Fibroblast of skin of left quadriceps (primary cell): ENCODE data around the gene NLGN4Y.

ENCODE experiments used
- DNase-seq, 2 experiments: peaks; one replicate each; pipeline ENCODE4 v3.0.0-alpha.2; 2013; ENCODE audit warnings: low read depth in 2 of 2

The NLGN4Y gene

DNA sequence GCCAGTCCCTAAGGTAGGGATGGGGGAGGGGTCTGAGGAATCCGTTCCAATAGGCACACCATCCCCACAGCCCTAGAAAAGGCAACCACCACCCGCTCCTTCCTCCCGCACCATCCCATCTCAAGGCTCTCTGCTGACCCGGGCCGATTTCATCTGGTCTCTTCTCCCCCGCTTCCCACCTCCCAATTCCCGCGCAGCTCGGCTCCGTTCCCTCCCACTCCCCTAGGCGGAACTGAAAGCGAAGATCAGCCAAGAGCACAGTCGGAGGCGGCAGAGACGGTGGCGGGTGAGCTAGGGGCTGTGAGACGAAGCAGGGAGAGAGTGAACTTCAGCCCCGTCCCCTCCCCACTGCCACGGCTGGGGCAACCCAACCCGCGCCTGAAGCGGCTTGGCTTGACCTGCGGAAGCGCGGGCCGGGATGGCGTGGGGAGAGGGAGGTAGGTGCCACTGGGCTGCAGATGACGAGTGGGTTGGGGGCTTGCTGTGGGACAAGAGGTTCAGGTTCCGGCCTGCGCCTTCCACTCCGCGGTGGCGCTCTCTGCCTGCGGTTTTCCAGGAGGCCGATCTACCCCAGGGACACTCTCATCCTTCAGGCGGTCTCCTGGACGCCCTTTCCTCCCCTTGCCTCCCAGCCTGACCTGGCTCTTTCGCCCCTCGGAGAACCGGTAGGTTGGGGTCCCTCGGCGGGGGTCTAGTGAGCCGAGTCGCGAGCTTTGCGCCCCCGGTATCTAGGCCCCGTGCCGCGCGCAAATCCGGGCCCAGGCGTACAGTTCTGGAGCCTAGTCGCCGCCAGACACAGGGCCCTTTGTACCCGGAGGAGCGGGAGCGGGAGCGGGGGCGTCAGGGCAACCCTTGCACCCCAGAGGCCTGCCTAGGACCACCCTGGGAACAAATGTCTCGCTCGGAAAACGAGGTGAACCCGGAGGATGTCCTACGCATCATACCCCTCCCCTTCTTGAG lies at the start of gene NLGN4Y:
TSS of gene NLGN4Y (plus strand) at position 258 of the 960 bp plus-strand sequence. CDS start 97,591 bp downstream, outside the sequence.
- no peak for DNase-seq

- no peak for DNase-seq
Measured at GRCh38 chrY:14485935-14486334, 38.4 kb upstream of the NLGN4Y start.

GRCh38 chrY:14490226-14490625 lies 34.1 kb upstream of the NLGN4Y start:
- DNase-seq, result no peak

- no peak for DNase-seq
Measured at GRCh38 chrY:14498071-14498470, 26.3 kb upstream of the NLGN4Y start.

- DNase-seq, result no peak
Measured at GRCh38 chrY:14504592-14504991, 19.7 kb upstream of the NLGN4Y start.

- DNase-seq, result no peak
Measured at GRCh38 chrY:14522379-14522950, 1.9 kb upstream of the NLGN4Y start.

DNA sequence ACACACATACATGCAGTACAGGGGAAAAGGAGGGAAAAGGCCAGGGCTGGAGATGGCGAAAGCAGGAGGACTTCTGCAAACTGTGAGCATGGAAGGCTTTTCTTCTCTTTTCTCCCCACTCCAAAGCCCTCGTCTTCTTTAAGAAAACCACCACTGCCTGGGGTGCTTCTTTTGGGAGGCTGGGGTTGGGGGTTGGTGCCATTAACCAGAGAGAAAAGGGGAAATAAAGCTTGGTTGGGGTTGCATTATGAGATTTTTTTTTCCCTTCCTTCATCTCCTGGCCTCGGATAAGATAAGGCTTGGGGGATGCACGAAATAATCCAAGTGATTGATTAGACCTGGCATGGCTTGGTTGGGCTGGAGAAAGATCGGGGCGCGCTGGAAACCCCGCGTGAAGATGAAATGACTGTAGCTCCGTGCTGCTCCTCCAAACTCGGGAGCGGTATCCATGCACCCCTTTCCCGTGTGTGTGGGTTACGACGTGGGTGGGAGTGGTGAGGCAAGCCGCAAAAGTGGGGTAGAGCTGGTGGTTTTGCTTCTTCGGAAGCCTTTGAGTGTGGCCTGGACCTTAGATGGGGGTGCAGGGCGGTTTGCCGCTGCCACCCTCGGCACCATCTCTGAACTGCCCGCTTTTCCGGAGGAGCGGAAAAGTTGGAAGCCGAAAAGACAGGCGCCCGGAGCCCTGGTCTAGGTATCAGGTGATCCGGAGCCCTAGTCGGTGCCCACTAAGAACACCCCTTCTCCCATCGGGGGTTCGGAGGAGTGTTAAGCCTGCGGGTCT lies 648 bp upstream of the NLGN4Y start:
- DNase-seq, result no peak

GRCh38 chrY:14525315-14525714 lies 986 bp downstream of the NLGN4Y start:
- no peak for DNase-seq

GRCh38 chrY:14528361-14528760 lies 4.0 kb downstream of the NLGN4Y start:
- DNase-seq, result no peak

DNA sequence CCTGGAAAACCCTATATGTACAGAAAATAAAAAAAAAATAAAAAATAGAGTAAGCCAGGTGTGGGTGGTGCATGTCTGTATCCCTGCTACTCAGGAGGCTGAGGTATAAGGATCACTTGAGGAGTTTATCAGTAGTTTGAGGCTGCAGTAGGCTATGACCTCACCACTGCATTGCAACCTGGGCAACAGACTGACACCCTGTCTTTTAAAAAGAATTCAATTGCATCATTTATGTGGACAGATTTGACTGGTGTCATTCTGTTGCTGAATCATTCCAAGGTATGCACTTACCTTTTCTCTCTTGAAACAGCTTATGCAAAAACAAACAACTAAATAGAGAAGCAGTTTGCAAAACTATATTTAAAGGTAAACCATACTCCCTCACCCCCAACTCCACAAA lies 12.4 kb downstream of the NLGN4Y start:
- no peak for DNase-seq

GRCh38 chrY:14543506-14543905 lies 19.2 kb downstream of the NLGN4Y start:
- DNase-seq, result no peak

DNA sequence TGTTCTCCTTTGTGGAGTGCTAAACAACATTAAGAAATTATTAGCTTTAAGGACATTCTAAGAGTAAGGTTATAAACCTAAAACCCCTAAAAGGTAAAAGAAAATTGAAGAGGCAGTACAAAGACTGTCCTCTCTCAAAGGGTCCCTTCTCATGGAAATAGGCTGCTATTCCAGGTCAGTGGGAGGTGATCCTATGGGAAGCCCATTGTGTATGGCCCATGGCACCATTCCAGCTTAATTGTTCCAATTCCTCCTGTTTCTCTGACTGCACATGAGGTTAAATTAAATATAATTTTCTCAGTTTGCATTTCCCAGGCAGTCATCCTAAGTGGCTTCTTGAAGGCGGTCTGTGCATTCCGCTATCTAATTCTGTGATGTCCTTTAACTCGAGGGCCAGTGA lies 57.0 kb downstream of the NLGN4Y start:
- no peak for DNase-seq

DNA sequence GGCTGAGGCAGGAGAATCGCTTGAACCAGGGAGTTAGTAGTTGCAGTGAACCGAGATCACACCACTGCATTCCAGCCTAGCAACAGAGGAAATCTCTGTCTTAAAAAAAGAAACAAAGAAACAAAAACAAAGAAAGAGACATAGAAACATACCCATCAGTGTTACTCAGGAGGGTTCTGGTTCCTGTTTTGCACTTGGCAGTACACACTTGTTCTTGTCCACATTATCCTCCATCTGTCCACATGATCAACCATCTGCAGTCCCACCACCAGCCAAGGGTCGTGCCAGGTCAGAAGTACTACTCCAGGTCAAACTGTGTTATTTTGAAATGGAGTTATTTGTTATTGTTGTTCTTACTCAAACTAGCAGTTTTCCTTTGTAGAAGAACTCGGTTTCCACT lies 62.4 kb downstream of the NLGN4Y start:
- no peak for DNase-seq

- no peak for DNase-seq
Measured at GRCh38 chrY:14601372-14601771, 77.0 kb downstream of the NLGN4Y start.

DNA sequence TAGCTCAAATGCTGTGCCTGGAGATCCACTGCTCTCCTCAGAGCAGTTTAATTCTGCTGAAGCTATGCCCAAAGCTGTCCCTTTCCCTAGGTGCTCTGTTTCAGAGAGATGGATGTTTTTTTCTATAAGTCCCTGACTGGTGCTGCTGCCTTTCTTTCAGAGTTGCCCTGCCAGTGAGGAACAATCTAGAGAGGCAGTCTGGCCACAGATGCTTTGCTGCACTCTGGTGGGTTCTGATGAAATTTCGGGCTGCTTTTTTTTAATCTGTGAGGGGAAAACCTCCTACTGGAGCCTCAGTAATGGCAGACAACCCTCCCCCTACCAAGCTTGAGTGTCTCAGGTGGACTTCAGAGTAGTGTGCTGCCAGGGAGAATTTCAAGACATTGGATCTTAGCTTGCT lies 93.3 kb downstream of the NLGN4Y start:
- DNase-seq, result no peak

DNA sequence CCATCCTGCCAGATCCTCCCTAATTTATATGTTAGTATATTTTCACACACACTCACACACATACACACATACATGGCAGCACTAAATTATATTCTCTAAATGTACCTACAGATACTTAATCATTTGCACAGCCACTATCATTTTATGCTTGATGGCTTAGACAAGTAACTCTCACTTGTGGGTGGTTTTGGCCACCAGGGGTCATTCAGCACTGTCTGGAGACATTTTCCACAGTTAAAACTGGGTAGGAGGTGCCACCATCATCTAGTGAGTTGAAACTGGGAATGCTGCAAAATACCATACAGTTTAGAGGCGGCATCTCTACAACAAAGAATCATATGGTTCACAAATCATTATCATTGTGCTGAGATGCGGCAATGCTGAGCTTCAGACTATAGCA lies 94.2 kb downstream of the NLGN4Y start:
- no peak for DNase-seq

- DNase-seq, result no peak
Measured at GRCh38 chrY:14628208-14628607, 103.9 kb downstream of the NLGN4Y start.

- no peak for DNase-seq
Measured at GRCh38 chrY:14631676-14632075, 107.3 kb downstream of the NLGN4Y start.

DNA sequence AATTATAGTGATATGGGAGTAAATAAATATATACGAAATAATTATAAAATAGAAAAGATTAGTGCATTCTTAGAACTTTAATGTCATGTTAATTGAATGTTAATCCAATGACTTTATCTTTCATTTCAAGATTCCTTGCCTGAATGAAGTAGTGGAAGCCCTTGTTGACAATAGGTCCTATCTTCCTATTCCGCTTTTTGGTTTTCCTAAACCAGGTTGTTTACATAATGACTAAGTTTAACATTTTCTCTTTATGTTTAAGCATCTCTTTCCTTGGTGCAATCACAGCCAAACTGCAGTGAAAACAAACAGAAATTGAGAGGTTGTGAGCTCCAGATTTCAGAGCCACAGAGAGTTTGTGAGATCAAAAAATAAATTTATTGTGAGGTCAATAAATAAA lies 109.4 kb downstream of the NLGN4Y start:
- no peak for DNase-seq

- DNase-seq, result no peak
Measured at GRCh38 chrY:14634954-14635353, 110.6 kb downstream of the NLGN4Y start.

GRCh38 chrY:14637551-14637950 lies 113.2 kb downstream of the NLGN4Y start:
- DNase-seq, result no peak

DNA sequence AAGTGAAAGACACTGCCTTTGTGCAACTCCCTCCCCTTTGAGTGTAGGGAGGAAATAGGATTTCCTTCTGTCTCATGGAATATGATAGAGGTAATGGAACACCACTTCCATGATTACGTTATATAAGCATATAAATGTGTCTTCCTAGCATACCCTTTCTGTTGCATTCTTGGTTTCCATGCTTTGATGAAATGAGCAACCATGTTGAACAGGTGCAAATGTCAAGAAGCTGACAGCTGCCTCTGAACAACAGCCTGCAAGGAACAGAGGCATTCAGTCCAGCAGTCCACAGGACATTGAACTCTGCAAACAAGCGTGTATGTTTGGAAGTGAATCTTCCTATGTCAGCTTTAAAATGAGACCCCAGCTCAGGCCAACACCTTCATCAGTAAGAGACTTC lies 117.5 kb downstream of the NLGN4Y start:
- DNase-seq, result no peak
